Ishikawa (cell line): ENCODE data around the gene RASGRP4.

Experiments used
- EGR1 ChIP-seq: IDR thresholded peaks from 2 replicates; pipeline ENCODE4 v1.6.1; 2012
- ZBTB7A ChIP-seq: IDR thresholded peaks from 2 replicates; pipeline ENCODE4 v1.6.1; 2012; ENCODE audit warnings: low read depth
- TF ChIP-seq, protein P1 (sequence below): IDR thresholded peaks from 2 replicates; pipeline ENCODE4 v1.6.1; 2012

DNA sequence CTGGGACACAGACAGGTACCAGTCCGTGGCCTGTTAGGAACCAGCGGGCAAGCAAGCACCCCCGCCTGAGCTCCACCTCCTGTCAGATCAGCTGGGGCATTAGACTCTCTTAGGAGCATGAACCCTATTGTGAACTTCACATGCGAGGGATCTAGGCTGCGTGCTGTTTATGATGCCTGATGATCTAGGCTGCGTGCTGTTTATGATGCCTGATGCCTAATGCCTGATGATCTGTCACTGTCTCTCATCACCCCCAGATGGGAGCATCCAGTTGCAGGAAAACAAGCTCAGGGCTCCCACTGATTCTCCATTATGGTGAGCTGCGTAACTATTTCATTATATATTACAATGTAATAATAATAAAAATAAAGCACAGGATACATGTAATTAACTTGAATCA is 3.6 kb downstream of the RASGRP4 start:
- TF ChIP-seq EGR1 (no peak), ZBTB7A (no peak)
- TF ChIP-seq, protein P1, sequence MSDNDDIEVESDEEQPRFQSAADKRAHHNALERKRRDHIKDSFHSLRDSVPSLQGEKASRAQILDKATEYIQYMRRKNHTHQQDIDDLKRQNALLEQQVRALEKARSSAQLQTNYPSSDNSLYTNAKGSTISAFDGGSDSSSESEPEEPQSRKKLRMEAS = no peak
